NCI-H2196 (cell line): ENCODE measurements around the gene WDR27.
A peak's percentile ranks its signal among the peaks of the same experiment; 100 is the strongest.
"Not testable (repeated sequence)": the region's sequence is repeated elsewhere in the genome, so short reads cannot be mapped to it uniquely, and the experiment has no call there.

Experiments
- DNase-seq: peaks from one replicate; lab custom pipeline; 2025; ENCODE audit not compliant: unreplicated experiment; lab: John Stamatoyannopoulos, UW

Gene WDR27

DNA sequence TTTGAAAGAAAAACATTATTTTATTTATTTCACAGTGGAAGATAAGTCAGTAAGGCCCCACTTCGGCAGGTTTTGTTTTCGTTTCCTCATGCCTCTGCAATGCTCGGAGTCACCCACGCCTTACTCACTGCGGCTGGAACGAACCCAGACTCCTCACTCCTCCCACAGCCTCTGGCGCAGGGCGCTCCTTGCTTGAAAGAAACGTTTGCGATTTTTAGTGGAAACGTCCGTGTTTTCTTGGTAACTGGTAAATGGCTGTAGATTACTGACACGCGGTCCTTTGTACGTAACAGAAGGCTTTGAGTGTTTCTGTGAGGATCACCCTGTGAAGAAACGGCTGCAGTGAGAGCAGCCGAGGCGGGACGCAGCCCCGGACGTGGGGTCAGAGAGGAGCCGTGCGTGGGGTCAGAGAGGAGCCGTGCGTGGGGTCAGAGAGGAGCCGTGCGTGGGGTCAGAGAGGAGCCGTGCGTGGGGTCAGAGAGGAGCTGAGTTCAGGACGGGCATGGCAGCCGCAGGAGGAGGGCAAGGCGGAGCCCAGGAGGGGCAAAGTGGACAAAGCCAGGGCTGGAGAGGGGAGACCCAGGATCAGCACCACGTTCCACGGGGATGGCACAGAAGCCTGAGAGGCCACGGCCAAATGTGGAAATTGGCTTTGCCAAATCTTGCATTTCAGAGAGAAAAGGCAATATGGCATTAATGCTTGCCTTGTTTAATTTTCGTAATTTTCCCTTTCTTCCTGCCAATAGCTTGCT is 249.5 kb downstream of the WDR27 start:
- DNase-seq, result no peak

DNA sequence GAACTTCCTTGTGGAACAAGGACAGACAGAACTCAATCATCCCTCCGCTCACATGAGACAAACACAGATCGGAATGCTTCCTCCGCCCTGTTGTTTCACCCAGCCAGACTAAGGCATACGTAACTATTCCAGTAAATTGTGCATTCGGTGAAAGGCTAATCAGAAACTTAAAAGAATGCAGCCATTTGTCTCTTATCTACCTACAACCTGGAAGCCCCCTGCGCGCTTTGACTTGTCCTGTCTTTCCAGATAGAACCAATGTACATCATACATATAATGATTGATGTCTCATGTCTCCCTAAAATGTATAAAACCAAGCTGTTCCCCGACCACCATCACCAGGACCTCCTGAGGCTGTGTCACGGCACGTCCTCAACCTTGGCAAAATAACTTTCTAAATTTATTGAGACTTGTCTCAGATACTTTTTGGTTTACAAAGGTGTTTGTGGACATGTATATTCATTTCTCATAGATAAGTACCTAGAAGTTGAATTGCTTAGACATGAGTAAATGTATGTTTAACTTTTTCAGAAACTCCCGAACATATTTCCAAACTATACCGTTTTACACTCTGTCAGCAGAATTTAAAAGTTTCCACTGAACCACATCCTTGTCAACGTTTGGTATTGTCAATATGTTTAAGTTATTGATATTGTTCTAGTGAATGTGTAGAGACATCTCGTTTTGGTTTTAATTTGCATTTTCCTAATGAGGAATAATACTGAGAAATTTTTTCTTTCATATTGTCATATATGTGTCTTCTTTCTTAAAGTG is 250.6 kb downstream of the WDR27 start:
- no peak for DNase-seq

DNA sequence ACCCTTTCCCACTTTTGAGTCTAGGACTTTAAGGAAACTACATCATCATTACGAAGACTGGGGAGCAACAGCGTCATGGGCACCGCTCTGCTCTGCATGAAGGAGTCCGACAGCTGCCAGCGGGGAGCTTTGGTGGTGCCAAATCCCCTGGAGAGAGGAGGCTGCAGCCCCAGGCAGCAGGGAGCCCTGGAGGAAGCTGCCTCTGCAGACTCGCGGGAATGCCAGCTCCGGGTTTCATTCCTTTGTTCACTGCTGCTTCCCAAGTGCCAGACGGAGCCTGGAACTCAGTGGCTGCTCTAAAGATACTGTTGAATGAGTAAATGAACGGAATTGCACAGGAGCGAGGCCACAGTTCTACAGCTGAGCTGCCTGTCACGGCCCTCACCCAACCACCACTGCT is 251.7 kb downstream of the WDR27 start:
- DNase-seq, result no peak

DNA sequence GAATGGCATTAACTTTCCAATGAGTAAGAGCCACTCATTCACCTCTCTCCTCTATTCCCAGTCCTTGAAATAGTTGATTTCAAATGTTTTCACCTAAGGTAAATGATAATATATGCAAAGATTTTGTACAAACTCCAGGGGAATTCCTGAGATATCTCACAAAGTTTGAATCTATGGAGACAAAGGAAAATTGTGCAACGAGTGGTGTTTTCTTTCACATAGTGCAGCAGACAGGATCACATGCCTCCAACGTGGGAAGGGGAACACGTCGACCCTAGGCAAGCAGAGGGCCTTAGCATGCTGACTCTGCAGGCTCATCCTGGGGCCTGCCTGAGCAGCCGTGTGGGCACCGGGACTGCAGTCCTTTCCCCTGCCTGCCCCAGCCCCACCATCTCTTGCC is 252.6 kb downstream of the WDR27 start:
- no peak for DNase-seq

DNA sequence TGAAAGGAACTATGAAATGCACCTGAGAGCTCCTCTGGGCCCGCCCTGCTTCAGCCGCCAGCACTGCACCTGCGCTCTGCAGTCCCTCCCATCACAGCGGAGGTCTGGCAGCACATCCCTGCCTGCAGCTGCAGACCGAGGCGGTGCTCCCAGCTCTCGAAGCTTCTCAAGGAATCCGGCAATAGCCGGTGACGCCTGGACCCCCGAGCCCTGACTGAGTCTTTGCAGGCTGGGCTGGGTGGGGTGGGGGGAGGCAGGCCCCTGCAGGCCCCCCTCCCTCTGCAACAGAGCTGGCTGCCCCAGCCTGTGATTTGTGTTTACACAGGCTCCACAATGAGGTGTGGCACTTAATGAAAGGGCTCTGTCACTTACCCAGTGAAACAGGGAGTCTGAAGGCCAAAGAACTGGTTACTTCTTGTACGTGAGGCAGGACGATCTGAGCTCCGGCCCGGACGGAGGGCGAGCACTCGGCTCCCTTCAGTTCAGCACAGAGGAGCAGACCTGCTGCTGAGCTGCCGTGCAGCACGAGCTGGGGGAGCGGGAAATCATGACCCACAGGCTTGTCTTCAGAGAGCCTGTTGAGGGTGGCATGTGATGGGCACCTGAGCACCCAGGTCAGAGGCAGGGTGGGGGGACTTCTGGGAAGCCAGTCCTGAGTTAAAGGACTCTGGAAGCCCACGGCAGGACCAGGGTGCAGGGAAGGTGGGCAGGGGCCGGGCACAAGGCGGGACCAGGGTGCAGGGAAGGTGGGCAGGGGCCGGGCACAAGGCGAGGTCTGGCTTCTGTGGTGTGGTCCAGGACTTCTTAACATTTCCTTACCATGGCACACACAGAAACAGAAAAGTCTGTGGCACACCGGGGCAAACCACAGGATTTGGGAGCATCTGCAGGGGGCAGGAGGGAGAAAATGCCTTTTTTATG is 255.9 kb downstream of the WDR27 start:
- DNase-seq, result peak; percentile 45

DNA sequence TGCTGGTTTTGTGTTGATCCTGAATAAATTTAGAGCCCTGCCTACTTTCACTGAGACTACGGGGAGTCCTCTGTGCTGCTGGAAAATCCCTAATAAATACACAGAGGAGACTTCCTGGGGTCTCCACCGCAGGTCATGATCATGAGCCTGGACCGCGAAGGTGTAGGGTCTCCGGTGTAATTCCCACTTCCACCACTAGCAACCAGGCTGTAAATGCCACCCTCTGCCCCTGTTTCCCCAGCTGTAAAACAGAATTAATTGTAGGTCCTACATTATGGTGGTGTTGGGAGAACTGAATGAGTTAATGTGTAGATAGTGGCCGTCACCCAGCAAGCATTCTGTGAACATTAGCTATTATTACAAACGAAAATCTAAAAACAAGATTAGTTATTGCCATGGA is 256.6 kb downstream of the WDR27 start:
- no peak for DNase-seq

DNA sequence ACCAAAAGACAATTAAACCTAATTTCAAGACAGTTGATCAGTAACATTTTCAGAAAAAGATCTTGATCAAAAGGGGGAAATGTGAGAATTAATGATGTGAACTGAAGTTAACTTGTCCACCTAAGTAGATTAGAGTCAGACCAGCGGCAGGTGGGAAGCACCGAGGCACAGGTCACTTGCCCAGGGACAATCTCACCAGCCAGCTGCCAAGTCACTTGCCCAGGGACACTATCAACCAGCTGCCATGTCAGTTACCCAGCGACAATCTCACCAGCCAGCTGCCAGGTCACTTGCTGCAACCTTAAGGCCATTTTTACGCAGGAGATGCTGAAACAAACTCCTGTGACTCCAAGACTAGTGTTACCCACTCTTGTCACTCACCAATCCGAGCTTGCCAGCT is 260.5 kb downstream of the WDR27 start:
- no peak for DNase-seq

DNA sequence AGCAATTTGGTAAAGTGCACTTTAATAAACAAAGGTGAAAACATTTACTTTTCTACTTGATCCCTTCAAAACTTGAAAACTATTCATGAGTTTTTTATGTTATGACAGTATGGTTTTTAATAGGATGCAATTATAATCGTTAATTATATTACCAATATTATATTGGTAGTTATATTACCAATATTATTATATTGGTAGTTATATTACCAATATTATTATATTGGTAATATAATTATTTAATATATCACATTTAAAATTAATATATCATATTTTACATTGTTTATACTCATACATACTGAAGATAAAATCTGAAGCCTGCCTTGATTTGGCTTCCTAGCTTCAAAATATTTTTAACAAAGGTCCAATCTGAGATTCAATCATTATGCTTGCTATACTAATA is 262.1 kb downstream of the WDR27 start:
- no peak for DNase-seq

DNA sequence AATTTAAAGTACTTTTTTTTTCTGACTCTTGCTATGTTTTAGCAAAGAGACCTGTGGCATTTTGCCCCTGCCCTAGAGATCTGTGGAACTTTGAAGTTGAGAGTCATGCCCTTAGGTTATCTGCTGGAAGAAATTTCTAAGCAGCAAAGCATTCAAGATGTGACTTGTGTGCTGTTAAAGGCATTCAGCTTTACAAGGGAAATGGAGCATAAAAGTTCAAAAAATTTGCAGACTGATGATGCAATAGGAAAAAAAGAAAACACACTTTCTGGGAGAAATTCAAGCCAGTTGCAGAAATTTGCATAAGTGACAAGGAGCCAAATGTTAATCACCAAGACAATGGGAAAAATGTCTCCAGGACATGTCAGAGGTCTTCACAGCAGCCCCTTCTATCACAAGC is 267.3 kb downstream of the WDR27 start:
- DNase-seq, result not testable (repeated sequence)

DNA sequence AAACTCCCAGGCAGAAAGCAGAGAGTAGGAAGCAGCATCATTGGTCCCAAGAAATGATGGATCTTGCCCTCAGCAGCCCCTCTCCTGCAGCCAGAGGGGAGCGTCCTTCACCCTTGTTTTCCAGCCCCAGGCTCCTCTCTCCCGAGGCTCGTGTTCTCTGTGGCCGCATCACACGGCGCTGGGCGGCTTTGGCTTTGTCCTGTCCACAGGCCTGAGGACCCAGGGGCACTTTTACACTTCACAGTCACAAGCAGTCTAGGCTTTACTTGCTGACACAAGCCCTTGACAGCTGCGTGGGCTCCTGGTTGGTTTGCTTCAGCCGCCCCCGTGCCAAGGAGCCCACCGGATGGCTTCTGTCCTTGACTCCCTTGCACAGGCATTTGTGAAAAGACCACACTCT is 272.8 kb downstream of the WDR27 start:
- DNase-seq, result no peak

DNA sequence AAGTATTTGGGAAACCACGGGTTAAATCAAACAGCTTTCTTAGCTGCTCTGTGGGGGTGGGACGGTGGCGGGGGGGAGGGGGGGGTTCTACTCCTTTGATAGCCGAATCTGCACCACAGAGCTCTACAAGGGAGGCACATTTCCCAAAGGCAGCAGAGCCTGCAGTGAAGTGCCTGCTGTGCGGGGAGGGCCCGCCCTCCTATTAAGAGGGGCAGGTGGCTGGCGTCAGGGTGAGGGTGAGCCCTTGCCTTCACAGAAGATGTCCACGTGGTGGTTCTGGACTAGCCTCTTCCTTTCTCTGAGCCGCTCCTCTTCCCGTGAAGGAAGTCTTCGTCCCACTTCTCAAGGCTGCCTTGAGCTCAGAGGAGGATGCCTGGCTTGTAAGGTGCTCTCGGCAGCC is 273.3 kb downstream of the WDR27 start:
- no peak for DNase-seq

DNA sequence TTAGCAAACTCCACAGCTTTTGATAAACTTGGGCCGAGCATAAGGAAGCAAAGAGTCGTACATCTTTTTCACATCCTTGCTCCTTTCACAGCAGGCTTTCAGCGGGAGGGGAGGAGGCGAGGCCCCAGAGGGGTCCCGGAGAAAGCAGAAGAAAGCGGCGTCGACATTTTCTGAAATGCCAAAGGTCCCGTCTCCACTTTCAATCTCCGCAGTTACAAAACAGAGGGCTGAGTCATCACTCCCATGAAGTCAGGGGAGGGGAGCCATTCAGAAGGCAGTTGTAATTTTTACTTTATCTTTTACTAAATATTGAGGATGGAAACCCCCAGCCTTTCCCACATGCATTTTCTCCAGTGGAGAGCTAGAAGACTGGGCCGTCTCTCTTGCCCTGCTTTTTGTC is 274.0 kb downstream of the WDR27 start:
- DNase-seq, result no peak

DNA sequence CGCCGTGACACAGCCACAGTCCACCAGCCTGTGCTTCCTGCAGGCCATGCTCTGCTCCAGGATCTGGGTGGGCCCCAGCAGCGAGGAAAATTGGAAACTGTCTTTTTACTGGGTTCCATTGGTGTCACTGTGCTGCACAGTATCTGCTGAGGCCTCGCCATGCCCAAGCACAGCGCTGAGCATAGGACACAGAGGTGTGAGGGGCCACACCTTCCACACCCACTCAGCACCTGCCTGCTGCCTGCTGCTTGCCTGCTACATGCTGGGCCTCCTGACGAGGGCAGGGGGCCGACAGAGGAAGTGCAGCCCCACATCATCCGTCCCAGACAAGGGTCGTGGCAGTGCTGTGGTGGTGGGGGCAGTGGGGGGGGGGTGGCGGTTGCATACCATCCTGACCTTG is 275.2 kb downstream of the WDR27 start:
- DNase-seq, result no peak

DNA sequence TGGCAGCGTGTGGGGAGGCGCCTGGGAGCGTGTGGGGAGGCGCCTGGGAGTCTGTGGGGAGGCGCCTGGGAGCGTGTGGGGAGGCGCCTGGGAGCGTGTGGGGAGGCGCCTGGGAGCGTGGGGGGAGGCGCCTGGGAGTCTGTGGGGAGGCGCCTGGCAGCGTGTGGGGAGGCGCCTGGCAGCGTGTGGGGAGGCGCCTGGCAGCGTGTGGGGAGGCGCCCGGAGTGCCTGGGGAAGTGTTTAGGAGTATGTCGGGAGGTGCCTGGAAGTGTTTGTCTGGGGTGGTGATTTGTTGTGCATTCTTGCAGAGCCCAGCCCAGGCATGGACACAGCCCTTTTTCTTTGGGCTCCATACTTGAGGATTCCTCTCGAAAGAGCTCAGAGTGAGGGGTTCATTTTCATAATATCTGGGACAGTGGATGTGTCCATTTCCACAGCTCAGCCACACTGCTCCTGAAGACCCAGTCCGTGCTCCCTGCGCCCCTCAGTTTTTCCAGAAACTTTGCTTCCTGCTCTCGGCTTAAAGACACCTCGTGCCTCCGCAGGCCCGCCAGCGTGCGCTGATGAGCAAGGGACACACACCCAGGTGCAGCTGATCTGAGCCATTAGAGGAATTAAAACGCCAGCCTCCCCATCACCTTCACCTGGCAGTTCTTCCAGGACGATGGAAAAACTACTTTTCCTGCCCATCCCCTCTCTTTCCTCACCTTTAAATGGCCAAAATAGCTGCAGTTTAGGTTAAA is 276.0 kb downstream of the WDR27 start:
- no peak for DNase-seq

DNA sequence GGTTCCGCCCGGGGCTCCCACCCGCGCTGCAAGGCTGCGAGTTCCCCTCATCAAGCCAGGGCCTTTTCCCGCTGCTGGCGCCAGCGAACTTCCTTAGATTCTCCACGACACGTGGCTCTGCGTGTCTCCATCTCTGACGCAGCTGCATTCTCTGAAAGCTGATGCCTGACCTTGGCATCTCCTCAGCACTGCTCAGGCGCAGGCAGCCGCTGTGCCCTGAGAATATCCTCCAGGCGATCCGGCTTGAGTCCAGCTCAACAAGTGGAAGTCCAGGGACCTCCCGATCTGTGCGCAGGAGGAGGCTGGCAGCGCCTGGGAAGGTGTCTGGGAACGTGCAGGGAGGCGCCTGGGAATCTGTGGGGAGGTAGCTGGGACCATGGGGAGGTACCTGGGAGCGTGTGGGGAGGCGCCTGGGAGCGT is 277.0 kb downstream of the WDR27 start:
- DNase-seq, result no peak

DNA sequence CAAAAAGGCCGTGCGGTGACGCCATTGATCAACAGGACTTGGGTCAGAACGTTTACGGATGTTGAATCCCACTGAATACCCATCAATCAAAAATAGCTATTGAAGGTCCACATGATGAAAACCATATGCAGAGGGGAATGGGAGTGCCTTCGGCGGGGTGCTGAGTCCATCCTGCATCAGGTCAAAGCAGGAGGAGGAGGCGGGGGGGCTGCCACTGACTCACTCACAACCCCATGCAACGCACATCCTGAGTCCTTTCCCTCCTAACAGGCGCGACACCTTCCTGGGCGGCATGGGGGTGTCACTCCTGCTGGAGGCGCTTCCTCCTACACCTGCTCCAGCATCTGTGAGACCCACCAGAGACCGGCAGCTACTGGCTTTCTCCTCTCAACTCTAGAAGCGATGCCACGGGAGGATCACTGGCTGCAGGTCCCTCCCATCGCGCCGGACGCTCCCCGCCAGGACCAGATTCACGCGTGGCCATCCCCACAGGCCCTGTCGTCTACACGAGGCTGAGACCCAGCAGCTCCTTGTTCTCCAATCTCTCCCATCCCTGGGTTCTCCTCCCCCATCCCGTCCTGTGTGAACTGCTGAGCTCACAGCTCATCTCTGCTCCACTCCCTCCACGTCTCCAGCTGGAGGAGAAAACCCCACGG is 277.6 kb downstream of the WDR27 start:
- DNase-seq, result no peak

DNA sequence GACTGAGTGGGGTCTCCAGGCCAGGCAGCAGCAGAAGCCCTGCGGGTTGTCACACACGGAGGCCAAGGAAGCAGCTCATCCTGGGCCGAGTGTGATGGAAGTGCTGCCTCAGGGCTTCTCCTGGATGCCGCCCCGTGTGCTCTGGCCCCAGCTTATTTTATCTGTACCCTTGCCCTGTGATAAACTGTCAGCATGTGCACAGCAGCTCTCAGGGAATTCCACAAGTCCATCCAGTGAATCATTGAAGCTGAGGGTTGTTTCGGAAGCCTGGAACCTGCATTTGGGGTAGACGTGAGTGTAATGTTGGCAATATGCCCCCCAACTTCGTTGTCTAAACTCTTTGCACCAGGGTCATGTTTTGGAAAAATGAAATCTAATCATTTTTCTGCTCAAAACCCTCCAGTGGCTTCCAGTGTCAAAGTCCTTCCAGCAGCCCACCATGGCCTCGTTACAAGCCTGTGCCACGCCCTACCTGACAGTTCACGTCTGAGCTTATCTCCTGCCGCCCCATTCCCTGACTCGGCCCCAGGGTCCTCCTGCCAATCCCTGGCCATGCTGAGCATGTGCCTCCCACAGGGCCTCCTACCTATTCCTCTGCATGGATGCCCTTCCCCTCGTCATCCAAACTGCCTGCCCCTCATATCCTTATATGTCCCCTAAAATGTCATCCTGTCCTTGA is 280.1 kb downstream of the WDR27 start:
- DNase-seq, result no peak

DNA sequence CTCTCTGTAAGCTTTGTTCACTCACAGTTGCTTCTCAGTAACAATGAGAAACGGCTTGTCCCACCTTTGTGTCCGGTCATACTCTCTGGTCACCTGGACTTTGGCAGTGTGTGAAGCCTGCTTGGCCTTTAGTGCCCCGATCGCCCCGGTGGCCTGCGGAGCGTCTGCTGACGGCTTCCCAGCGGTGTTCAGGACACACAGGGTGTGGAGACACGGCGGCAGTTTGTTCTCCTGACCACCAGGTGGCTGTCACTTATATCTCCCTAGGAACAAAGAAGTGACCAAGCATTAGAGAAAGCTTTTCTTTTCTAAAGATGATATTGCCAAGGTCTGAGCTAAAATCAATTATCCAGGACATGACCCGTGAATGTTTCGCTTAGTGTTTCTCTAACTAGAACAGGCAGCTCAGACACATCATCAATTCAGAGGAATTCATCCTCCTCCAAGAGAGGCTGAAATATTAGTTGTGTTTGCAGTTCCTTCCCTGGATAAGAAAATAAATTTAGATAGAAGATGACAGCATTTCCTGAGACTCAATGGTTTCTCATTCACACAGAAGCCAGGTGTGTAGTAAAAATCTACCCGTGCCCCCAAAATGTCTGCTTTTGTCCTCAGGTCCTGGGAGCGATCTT is 280.8 kb downstream of the WDR27 start:
- DNase-seq, result no peak

DNA sequence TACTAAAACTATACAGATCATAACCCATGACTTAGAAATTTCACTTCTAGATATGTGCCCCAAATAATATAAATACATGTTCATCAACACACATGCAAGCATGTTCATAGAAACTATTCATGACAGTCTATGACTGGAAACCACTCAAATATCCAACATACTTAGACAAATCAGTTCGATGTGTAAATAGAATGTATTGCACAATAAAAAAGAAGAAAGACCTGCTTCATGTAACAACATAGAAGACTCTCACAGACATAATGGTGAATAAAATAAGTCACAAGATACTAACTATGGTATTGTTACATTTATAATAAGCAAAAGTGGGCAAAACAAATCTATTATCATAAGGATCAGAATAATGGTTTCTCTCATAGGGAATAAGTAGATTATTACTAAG is 284.7 kb downstream of the WDR27 start:
- no peak for DNase-seq
